ENCODE data around the gene XYLT1.

- TF ChIP-seq POLR2A (IDR thresholded peaks at IDR 0.05; ENCODE audit: low read depth, low read length) (no peak), POU2F2 (IDR thresholded peaks at IDR 0.05; ENCODE audit: low read depth, low read length) (no peak)
These were observed 105.0 kb downstream of the XYLT1 start for GRCh38 chr16:17365591-17366298.
